GM12878 (cell line): ENCODE results near the gene PRKCZ. TPM values are rescaled to one million over a fixed set of nuclear protein-coding genes. Genes with fewer than 3 reads are reported as not detected.

Experiments
- ATAC-seq: fragments of 200-7000 bp; cut with Tn5 transposase; 3 replicates; pipeline ENCODE4 v1.9.1; 2020; ENCODE audit warnings: mild to moderate bottlenecking, moderate library complexity
- BruUV-seq: library from RNA; stranded (reverse); fragments of 400-500 nt; replicated peaks from 2 replicates; lab custom pipeline; 2021; lab: Mats Ljungman, UMichigan
- CTCF ChIA-PET: fragments of 300-600 bp; sonication (Branson Sonifier 250); formaldehyde crosslinking; extraction: SDS; loops from one replicate; lab custom pipeline; 2021; ENCODE audit warnings: inconsistent platforms; lab: Yijun Ruan, JAX
- POLR2A ChIA-PET: fragments of 350-600 bp; formaldehyde crosslinking; extraction: SDS; loops from one replicate; lab custom pipeline; 2021; ENCODE audit warnings: inconsistent platforms; lab: Charles Lee
- RAD21 ChIA-PET: fragments of 300-600 bp; sonication (Branson Sonifier 250); formaldehyde crosslinking; loops from one replicate; lab custom pipeline; 2023; ENCODE audit warnings: antibody characterized with exemption; ENCODE audit not compliant: unreplicated experiment; lab: Charles Lee
- SMC1A ChIA-PET: fragments of 300-600 bp; sonication (Branson Sonifier 250); formaldehyde crosslinking; loops from one replicate; lab custom pipeline; 2023; ENCODE audit not compliant: unreplicated experiment, uncharacterized antibody; lab: Charles Lee
- DNase-seq: peaks from one replicate; pipeline ENCODE4 v3.0.0-alpha.2; 2011; ENCODE audit warnings: low read depth, low spot score
- FAIRE-seq: peaks from 3 replicates; lab custom pipeline; 2011; peaks lifted over from hg19 to GRCh38; lab: Jason Lieb, UNC
- H2AFZ ChIP-seq: 2 replicates; pipeline ENCODE4 v1.6.0; 2011; ENCODE audit warnings: low read depth, low read length, control low read depth; ENCODE audit not compliant: control insufficient read depth
- H3K27ac ChIP-seq: 2 replicates; pipeline ENCODE4 v1.5.1; 2011; ENCODE audit warnings: control low read depth; ENCODE audit not compliant: control insufficient read depth, insufficient read depth
- H3K27me3 ChIP-seq, 2 experiments: replicated peaks in 1 of 2; 2 replicates each; pipeline versions ENCODE4 v1.6.0 to v1.6.1; 2011; ENCODE audit warnings: low read length in 1 of 2; ENCODE audit not compliant: control insufficient read depth in 2 of 2, insufficient read depth in 2 of 2
- H3K36me3 ChIP-seq, 2 experiments: 2 replicates each; pipeline ENCODE4 v1.5.1; 2011; ENCODE audit warnings: low read length in 1 of 2; ENCODE audit not compliant: control insufficient read depth in 2 of 2, insufficient read depth in 2 of 2
- H3K4me1 ChIP-seq: 2 replicates; pipeline ENCODE4 v1.6.1; 2011; ENCODE audit warnings: mild to moderate bottlenecking, low read length, moderate library complexity, mixed read lengths; ENCODE audit not compliant: control insufficient read depth, insufficient read depth
- H3K4me2 ChIP-seq: 2 replicates; pipeline ENCODE4 v1.6.0; 2011; ENCODE audit warnings: control low read depth; ENCODE audit not compliant: control insufficient read depth, insufficient read depth
- H3K4me3 ChIP-seq: fragments of 200-600 bp; sonication (generic); 2 replicates; pipeline ENCODE4 v1.5.1; 2016
- H3K79me2 ChIP-seq: 2 replicates; pipeline ENCODE4 v1.6.0; 2011; ENCODE audit warnings: low read length; ENCODE audit not compliant: control insufficient read depth, insufficient read depth
- H3K9ac ChIP-seq: 2 replicates; pipeline ENCODE4 v1.8.0; 2011; ENCODE audit warnings: low read length, control low read depth, mixed read lengths; ENCODE audit not compliant: control insufficient read depth, insufficient read depth
- H3K9me3 ChIP-seq: replicated peaks from 3 replicates; pipeline ENCODE4 v1.5.1; 2011; ENCODE audit warnings: mild to moderate bottlenecking, low read length; ENCODE audit not compliant: control insufficient read depth, insufficient read depth
- H4K20me1 ChIP-seq: 2 replicates; pipeline ENCODE4 v1.6.0; 2011; ENCODE audit not compliant: control insufficient read depth, insufficient read depth
- ATF7 ChIP-seq: fragments of 450-650 bp; IDR thresholded peaks from 2 replicates; pipeline ENCODE4 v1.6.1; 2016; ENCODE audit warnings: low read depth, mild to moderate bottlenecking
- BHLHE40 ChIP-seq, 2 experiments: fragments of 450-650 bp in 1 of 2; IDR thresholded peaks; 2 replicates each; pipeline ENCODE4 v1.6.1; 2011 to 2017; ENCODE audit warnings: low read depth in 2 of 2, borderline replicate concordance in 1 of 2, improper control_type of control experiment in 1 of 2, low read length in 1 of 2, mild to moderate bottlenecking in 1 of 2
- CHD2 ChIP-seq: IDR thresholded peaks from 2 replicates; pipeline ENCODE4 v1.6.1; 2011; ENCODE audit warnings: low read depth, low read length, improper control_type of control experiment, borderline replicate concordance
- CHD4 ChIP-seq: fragments of 200-600 bp; sonication (generic); IDR thresholded peaks from 2 replicates; pipeline ENCODE4 v1.6.1; 2016; ENCODE audit warnings: mild to moderate bottlenecking
- EED ChIP-seq: sonication (generic); IDR thresholded peaks from 2 replicates; pipeline ENCODE4 v1.6.1; 2016; ENCODE audit warnings: antibody characterized with exemption, low read depth
- EP300 ChIP-seq, 2 experiments: fragments of 150-350 bp in 1 of 2; IDR thresholded peaks; 2 replicates each; pipeline ENCODE4 v1.6.1; 2011 to 2012; ENCODE audit warnings: low read depth in 2 of 2, low read length in 2 of 2, borderline replicate concordance in 1 of 2, improper control_type of control experiment in 1 of 2, inconsistent platforms in 1 of 2; ENCODE audit not compliant: control insufficient read depth in 1 of 2
- HDAC2 ChIP-seq: fragments of 200-600 bp; sonication (generic); IDR thresholded peaks from 2 replicates; pipeline ENCODE4 v1.6.1; 2017
- IKZF1 ChIP-seq: fragments of 450-650 bp; conservative IDR thresholded peaks from 2 replicates; pipeline ENCODE4 v1.6.1; 2017; ENCODE audit warnings: antibody characterized with exemption, mild to moderate bottlenecking
- LARP7 ChIP-seq: fragments of 450-650 bp; IDR thresholded peaks from 2 replicates; pipeline ENCODE4 v1.6.1; 2017; ENCODE audit warnings: mild to moderate bottlenecking
- RAD21 ChIP-seq: IDR thresholded peaks from 2 replicates; pipeline ENCODE4 v1.6.1; 2011; ENCODE audit warnings: mild to moderate bottlenecking, low read depth, low read length, moderate library complexity; ENCODE audit not compliant: insufficient read depth
- RCOR1 ChIP-seq: conservative IDR thresholded peaks from 2 replicates; pipeline ENCODE4 v1.6.1; 2012; ENCODE audit warnings: low read depth, low read length, improper control_type of control experiment
- SIX5 ChIP-seq: IDR thresholded peaks from 2 replicates; pipeline ENCODE4 v1.6.1; 2011; ENCODE audit warnings: mild to moderate bottlenecking, low read depth, low read length, moderate library complexity; ENCODE audit not compliant: severe bottlenecking
- ZNF207 ChIP-seq: fragments of 450-650 bp; IDR thresholded peaks from 2 replicates; pipeline ENCODE4 v1.6.1; 2014; ENCODE audit warnings: antibody characterized with exemption, mild to moderate bottlenecking, borderline replicate concordance
- ZNF592 ChIP-seq: fragments of 450-650 bp; IDR thresholded peaks from 2 replicates; pipeline ENCODE4 v1.6.1; 2017; ENCODE audit warnings: mild to moderate bottlenecking, moderate library complexity
- WGBS: methylation state at CpG from one replicate; pipeline ENCODE4 v1.1.6; 2016; ENCODE audit warnings: low lambda C conversion rate; ENCODE audit not compliant: insufficient replicate concordance, insufficient coverage; ENCODE audit errors: missing lambda C conversion rate; 5-methylcytosine and 5-hydroxymethylcytosine counted together
- in situ Hi-C: fragments of 300-500 bp; cut with MboI; formaldehyde crosslinking; loops from 9 replicates; pipeline ENCODE4 v1.14.3; 2018; ENCODE audit warnings: mixed read lengths
- intact Hi-C: fragments of 100-400 bp; cut with micrococcal nuclease; formaldehyde crosslinking; loops from one replicate; pipeline ENCODE4 v1.14.2; 2022; ENCODE audit not compliant: unreplicated experiment
- polyA plus RNA-seq, 11 experiments: library from polyadenylated mRNA; depleted of rRNA in 4 of 11; unstranded in 6 of 11; stranded (reverse) in 5 of 11; fragments of >200 nt; fragmentation: Nextera tagmentation in 4 of 11; fragmentation: Illumina TruSeq in 1 of 11; extraction: Ambion mirVana in 4 of 11; extraction: Trizol in 1 of 11; gene quantifications; 1 replicate in 1 of 11; 2 replicates in 10 of 11; pipeline versions ENCODE4 v1.2.1 to v1.2.3, GENCODE V29; 2011 to 2016; ENCODE audit warnings: inconsistent platforms in 2 of 11, missing spikeins in 2 of 11, low read depth in 1 of 11
- total RNA-seq, 4 experiments: library from RNA; depleted of rRNA in 3 of 4; stranded (reverse); fragments of >200 nt in 3 of 4; fragmentation: Illumina TruSeq in 1 of 4; extraction: Trizol in 1 of 4; gene quantifications; 2 replicates each; pipeline versions ENCODE4 v1.2.1 to v1.2.3, GENCODE V29; 2013 to 2021
- TF ChIP-seq, protein P1 (sequence below): IDR thresholded peaks from 2 replicates; pipeline ENCODE4 v1.6.1; 2012; ENCODE audit warnings: low read depth, low read length, improper control_type of control experiment

The PRKCZ gene
- total and polyA plus RNA-seq, 10 of the 15 experiments (the other 5 are each of a cell fraction or from before 2014, with no cell fraction given): 0.05 to 1.9 (median 0.64) TPM; not detected in 1

- no peak overlapping the region for H2AFZ ChIP-seq
- in situ Hi-C loops: no loop called here
- no peak overlapping the region for H3K4me3 ChIP-seq
- WGBS: 77% methylated on average over 19 of the region's 19 CpGs
- POLR2A ChIA-PET: no interaction called here
- no peaks in the 10 kb centered on the region for H4K20me1 ChIP-seq
- no peak for TF ChIP-seq RCOR1
- no peak for TF ChIP-seq HDAC2
- no peak for TF ChIP-seq ZNF207
- TF ChIP-seq, protein P1, sequence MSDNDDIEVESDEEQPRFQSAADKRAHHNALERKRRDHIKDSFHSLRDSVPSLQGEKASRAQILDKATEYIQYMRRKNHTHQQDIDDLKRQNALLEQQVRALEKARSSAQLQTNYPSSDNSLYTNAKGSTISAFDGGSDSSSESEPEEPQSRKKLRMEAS: no peak
- no peak for TF ChIP-seq ZNF592
- no peak for TF ChIP-seq SIX5
- TF ChIP-seq BHLHE40 (IDR thresholded peaks at IDR 0.05; ENCODE audit: borderline replicate concordance in 1 of 2, low read depth in 2 of 2, low read length in 1 of 2): no peak
- TF ChIP-seq IKZF1: no peak
- TF ChIP-seq ATF7: no peak
- no peak for TF ChIP-seq RAD21
- no peak for TF ChIP-seq CHD2
- no peak for TF ChIP-seq CHD4
- no peak for TF ChIP-seq EP300 (IDR thresholded peaks at IDR 0.05; ENCODE audit: borderline replicate concordance in 1 of 2, control insufficient read depth in 1 of 2, low read depth in 2 of 2, low read length in 2 of 2)
- no peak for TF ChIP-seq EED
- TF ChIP-seq LARP7: no peak
- H3K4me2 ChIP-seq: no peak overlapping the region
- CTCF ChIA-PET: no interaction called here
- FAIRE-seq (no peak), DNase-seq (no peak), ATAC-seq (no peak)
- no peaks in the 10 kb centered on the region; a peak in 1 of 4 replicates for H3K36me3 ChIP-seq
- no peaks in the 10 kb centered on the region for H3K79me2 ChIP-seq
- no peaks in the 10 kb centered on the region for H3K4me1 ChIP-seq
- RAD21 ChIA-PET: no interaction called here
- SMC1A ChIA-PET: no interaction called here
- intact Hi-C loops: no loop called here
- no peak overlapping the region for H3K9ac ChIP-seq
- no peak overlapping the region for H3K27ac ChIP-seq
- peaks cover 3% of the 10 kb centered on the region; the same call in 2 of the 3 replicates for H3K9me3 ChIP-seq
- no peaks in the 10 kb centered on the region for H3K27me3 ChIP-seq
- BruUV-seq: no TSS peak
These were observed 18.7 kb downstream of the PRKCZ start for GRCh38 chr1:2068951-2069350.
